Naive thymus-derived CD4-positive, alpha-beta T cell (primary cell): Measurements from ENCODE around the gene GNL2. TPM values are rescaled to one million over a fixed set of nuclear protein-coding genes. Genes with fewer than 3 reads are reported as not detected.
"Not testable (repeated sequence)": the region's sequence is repeated elsewhere in the genome, so short reads cannot be mapped to it uniquely, and the experiment has no call there.

Source experiments
- ATAC-seq: fragments of 150-1000 bp; cut with Tn5 transposase; 2 replicates; pipeline ENCODE4 v1.10.0; 2021; ENCODE audit warnings: mild to moderate bottlenecking, moderate library complexity
- CTCF ChIA-PET: fragments of 350-600 bp; sonication (Branson Sonifier 250); formaldehyde crosslinking; loops from one replicate; lab custom pipeline; 2021; ENCODE audit warnings: antibody characterized with exemption; lab: Charles Lee
- POLR2A ChIA-PET: fragments of 350-600 bp; sonication (Branson Sonifier 250); formaldehyde crosslinking; loops from one replicate; lab custom pipeline; 2021; ENCODE audit warnings: antibody characterized with exemption, inconsistent platforms; lab: Charles Lee
- DNase-seq, 9 donors: peaks; one replicate each; pipeline versions ENCODE4 v3.0.0 to v3.0.0-alpha.2; 2020 to 2022; ENCODE audit warnings: mixed read lengths in 1 of 9
- H3K27ac ChIP-seq: one replicate; pipeline ENCODE4 v1.7.0; 2013; ENCODE audit warnings: mild to moderate bottlenecking, low read depth, low read length, moderate library complexity
- H3K27me3 ChIP-seq, 2 donors: one replicate each; pipeline ENCODE4 v1.7.0; 2013; ENCODE audit warnings: low read length in 2 of 2, mild to moderate bottlenecking in 2 of 2, moderate library complexity in 2 of 2; ENCODE audit not compliant: control insufficient read depth in 2 of 2, insufficient read depth in 2 of 2
- H3K36me3 ChIP-seq, 3 experiments: 1 replicate in 2 of 3; 2 replicates in 1 of 3; pipeline ENCODE4 v1.7.0; 2013; ENCODE audit warnings: low read length in 3 of 3, mild to moderate bottlenecking in 3 of 3, moderate library complexity in 1 of 3; ENCODE audit not compliant: insufficient read depth in 3 of 3, control insufficient read depth in 2 of 3
- H3K4me1 ChIP-seq, 2 donors: one replicate each; pipeline ENCODE4 v1.7.0; 2013; ENCODE audit warnings: low read length in 2 of 2, mild to moderate bottlenecking in 2 of 2, moderate library complexity in 1 of 2; ENCODE audit not compliant: control insufficient read depth in 2 of 2, insufficient read depth in 2 of 2
- H3K4me3 ChIP-seq: 2 replicates; pipeline ENCODE4 v1.7.0; 2013; ENCODE audit warnings: mild to moderate bottlenecking, low read length
- H3K9me3 ChIP-seq, 3 experiments: 1 replicate in 2 of 3; 2 replicates in 1 of 3; pipeline ENCODE4 v1.7.0; 2013; ENCODE audit warnings: low read length in 3 of 3; ENCODE audit not compliant: control insufficient read depth in 2 of 3
- H3K27ac Mint-ChIP-seq, 9 donors: one replicate each; pipeline ENCODE4 v1.8.0; 2020 to 2022; ENCODE audit warnings: mixed read lengths in 9 of 9, mild to moderate bottlenecking in 8 of 9, moderate library complexity in 5 of 9, inconsistent platforms in 2 of 9
- H3K27me3 Mint-ChIP-seq, 5 donors: one replicate each; pipeline ENCODE4 v1.8.0; 2021 to 2022; ENCODE audit warnings: mixed read lengths in 5 of 5, mild to moderate bottlenecking in 1 of 5
- H3K36me3 Mint-ChIP-seq, 5 donors: one replicate each; pipeline ENCODE4 v1.8.0; 2020 to 2022; ENCODE audit warnings: mixed read lengths in 5 of 5, mild to moderate bottlenecking in 3 of 5, inconsistent platforms in 1 of 5
- H3K4me1 Mint-ChIP-seq, 7 donors: one replicate each; pipeline ENCODE4 v1.8.0; 2020 to 2022; ENCODE audit warnings: mixed read lengths in 7 of 7, mild to moderate bottlenecking in 3 of 7, inconsistent platforms in 1 of 7
- H3K4me3 Mint-ChIP-seq, 10 donors: one replicate each; pipeline ENCODE4 v1.8.0; 2020 to 2022; ENCODE audit warnings: mild to moderate bottlenecking in 10 of 10, mixed read lengths in 10 of 10, moderate library complexity in 6 of 10, inconsistent platforms in 2 of 10
- H3K9me3 Mint-ChIP-seq, 11 donors: one replicate each; pipeline ENCODE4 v1.8.0; 2020 to 2022; ENCODE audit warnings: mixed read lengths in 11 of 11, mild to moderate bottlenecking in 4 of 11, inconsistent platforms in 1 of 11, moderate library complexity in 1 of 11
- intact Hi-C, 2 donors: fragments of 100-400 bp; cut with micrococcal nuclease; formaldehyde crosslinking; loops; one replicate each; pipeline ENCODE4 v1.15.1; 2023
- polyA plus RNA-seq, 2 donors: library from polyadenylated mRNA; unstranded; fragments of 300-500 nt; fragmentation: Illumina TruSeq; gene quantifications; one replicate each; pipeline ENCODE4 v1.2.3, GENCODE V29; 2021
- total RNA-seq, 6 experiments: library from RNA in 5 of 6; stranded (reverse) in 5 of 6; gene quantifications; 1 replicate in 5 of 6; 2 replicates in 1 of 6; pipeline ENCODE4 v1.2.3 and lab custom pipeline; 2021 to 2026

Gene GNL2
- total and polyA plus RNA-seq, 7 experiments from 2014 or later, result 33.3 to 66.7 (median 56.0) TPM

DNA sequence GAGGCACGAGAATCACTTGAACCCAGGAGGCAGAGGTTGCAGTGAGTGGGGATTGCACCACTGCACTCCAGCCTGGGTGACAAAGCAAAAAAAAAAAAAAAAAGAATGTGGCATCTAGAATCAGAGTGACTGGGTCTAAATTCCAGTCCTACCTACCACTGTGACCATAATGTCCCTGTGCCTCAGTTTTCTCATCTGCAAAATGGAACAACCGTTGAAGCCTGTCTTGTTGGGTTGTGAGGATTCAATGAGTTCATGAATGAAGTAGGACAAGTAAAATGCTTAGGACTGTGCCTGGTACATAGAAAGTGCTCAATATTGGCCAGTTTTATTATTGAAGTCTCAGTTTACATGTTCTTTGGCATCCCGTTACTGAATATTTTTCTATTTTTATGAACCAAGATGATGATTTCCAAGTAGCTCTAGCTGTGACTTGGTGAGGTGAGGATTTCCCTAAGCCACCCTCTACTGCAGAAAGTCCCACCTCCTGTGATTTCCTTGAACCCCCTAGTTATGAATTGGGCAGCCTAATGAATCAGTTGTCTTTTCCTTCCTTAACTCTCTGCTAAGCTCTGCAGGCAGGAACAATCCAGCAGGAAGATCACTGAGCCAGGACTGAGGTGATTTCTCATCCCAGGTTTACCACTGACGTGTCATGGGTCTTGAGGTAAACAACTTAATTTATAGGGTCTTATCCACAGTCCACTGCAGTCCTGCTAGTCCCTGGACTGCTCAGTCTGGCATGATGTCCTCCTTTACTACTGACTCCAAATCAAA is 62.2 kb downstream of the GNL2 start:
- Mint-ChIP-seq H3K27me3 (no peaks in the 10 kb centered on the region), H3K4me1 (peaks cover 4 to 22% (median 12%) of the 10 kb centered on the region in 7 donors), H3K36me3 (peaks cover 14 to 34% (median 19%) of the 10 kb centered on the region in 5 donors), H3K9me3 (no peaks in the 10 kb centered on the region), H3K4me3 (no peak overlapping the region), H3K27ac (peak overlapping the region in 4 of 9 donors; percentile 15 to 56 (median 54))
- Histone ChIP-seq H3K27ac (no peak overlapping the region), H3K4me3 (no peak overlapping the region), H3K9me3 (no peaks in the 10 kb centered on the region), H3K36me3 (peaks cover 4 to 31% (median 8%) of the 10 kb centered on the region in 3 experiments), H3K4me1 (no peaks in the 10 kb centered on the region), H3K27me3 (no peaks in the 10 kb centered on the region)
- intact Hi-C loops, result no loop called here
- ATAC-seq (no peak), DNase-seq (no peak)
- ChIA-PET CTCF (no interaction called here), POLR2A (interaction anchor here (0.7 kb wide), 1 partner anchor 20 kb away, joined by 3 read pairs; the partner anchor contains the start of gene SNIP1)

DNA sequence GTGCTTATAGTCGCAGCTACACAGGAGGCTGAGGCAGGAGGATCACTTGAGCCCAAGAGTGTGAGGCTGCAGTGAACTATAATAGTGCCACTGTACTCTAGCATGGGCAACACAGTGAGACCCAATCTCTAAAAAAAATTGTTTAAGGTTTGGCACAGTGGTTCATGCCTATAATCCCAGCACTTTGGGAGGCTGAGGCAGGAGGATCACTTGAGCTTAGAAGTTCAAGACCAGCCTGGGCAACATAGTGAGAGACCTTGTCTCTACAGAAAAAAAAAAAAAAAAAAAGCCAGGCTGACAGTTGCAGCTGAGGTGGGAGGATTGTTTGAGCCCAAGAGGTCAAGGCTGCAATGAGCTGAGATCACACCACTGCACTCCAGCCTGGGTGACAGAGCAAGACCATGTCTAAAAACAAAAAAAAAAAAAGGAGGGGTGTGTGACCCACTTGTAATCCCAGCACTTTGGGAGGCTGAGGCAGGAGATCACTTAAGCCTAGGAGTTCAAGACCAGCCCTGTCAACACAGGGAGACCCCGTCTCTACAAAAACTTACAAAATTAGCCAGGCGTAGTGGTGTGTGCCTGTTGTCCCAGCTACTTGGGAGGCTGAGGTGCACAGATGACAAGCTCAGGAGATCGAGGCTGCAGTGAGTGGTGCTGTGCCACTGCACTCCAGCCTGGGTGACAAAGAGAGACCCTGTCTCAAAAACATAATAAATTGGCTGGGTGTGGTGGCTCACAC is 63.1 kb downstream of the GNL2 start:
- DNase-seq, H3K4me3 ChIP-seq, CTCF ChIA-PET, ATAC-seq, H3K4me3 Mint-ChIP-seq, H3K27me3 ChIP-seq, H3K9me3 ChIP-seq, H3K27me3 Mint-ChIP-seq, H3K4me1 ChIP-seq, intact Hi-C loops, H3K9me3 Mint-ChIP-seq, H3K27ac ChIP-seq: not testable (repeated sequence)
- H3K27ac Mint-ChIP-seq, result peak overlapping the region in 1 of 9 donors; percentile 18
- peaks cover 9 to 28% (median 14%) of the 10 kb centered on the region in 5 donors for H3K36me3 Mint-ChIP-seq
- POLR2A ChIA-PET, result interaction anchor here (0.6 kb wide), 1 partner anchor 14 kb away, joined by 3 read pairs; no protein-coding TSS in a partner anchor
- peaks cover 4 to 23% (median 4%) of the 10 kb centered on the region in 3 experiments for H3K36me3 ChIP-seq
- H3K4me1 Mint-ChIP-seq, result peaks cover 4 to 19% (median 12%) of the 10 kb centered on the region in 7 donors

GRCh38 chr1:37529888-37530287 is 65.8 kb downstream of the GNL2 start:
- H3K4me1 Mint-ChIP-seq, H3K9me3 ChIP-seq, CTCF ChIA-PET, H3K27ac Mint-ChIP-seq, H3K4me3 Mint-ChIP-seq, H3K36me3 ChIP-seq, intact Hi-C loops, DNase-seq, H3K27me3 Mint-ChIP-seq, ATAC-seq, H3K27me3 ChIP-seq, H3K27ac ChIP-seq, H3K9me3 Mint-ChIP-seq, H3K4me3 ChIP-seq, H3K4me1 ChIP-seq, POLR2A ChIA-PET: not testable (repeated sequence)
- peaks cover 0 to 11% (median 4%) of the 10 kb centered on the region in 5 donors for H3K36me3 Mint-ChIP-seq

- Histone ChIP-seq H3K27me3 (no peaks in the 10 kb centered on the region), H3K4me3 (peak overlapping the region; percentile 54), H3K9me3 (no peaks in the 10 kb centered on the region), H3K4me1 (peaks cover 4 to 8% of the 10 kb centered on the region in 2 donors), H3K36me3 (no peaks in the 10 kb centered on the region), H3K27ac (no peak overlapping the region)
- Mint-ChIP-seq H3K27ac (peak overlapping the region; percentile 52 to 89 (median 83)), H3K36me3 (peaks cover 0 to 6% (median 0%) of the 10 kb centered on the region in 5 donors), H3K4me3 (peak overlapping the region; percentile 83 to 95 (median 89)), H3K4me1 (peaks cover 0 to 28% (median 24%) of the 10 kb centered on the region in 7 donors), H3K27me3 (peaks cover 0 to 4% (median 0%) of the 10 kb centered on the region in 5 donors), H3K9me3 (peaks cover 0 to 13% (median 4%) of the 10 kb centered on the region in 11 donors)
- ChIA-PET POLR2A (no interaction called here), CTCF (interaction anchor here (1.7 kb wide), 1 partner anchor 163 kb away, joined by 5 read pairs; no protein-coding TSS in a partner anchor)
- ATAC-seq, result no peak
- intact Hi-C loops, result loop anchor here in 1 of 2 donors (10.0 kb wide), 1 partner anchor 75 kb away; the partner anchor contains the start of gene GNL2
- DNase-seq, result peak in 2 of 9 donors; percentile 7 to 11
These were observed 76.1 kb downstream of the GNL2 start for GRCh38 chr1:37519613-37520012.

- H3K27me3 Mint-ChIP-seq, H3K4me1 ChIP-seq, POLR2A ChIA-PET, ATAC-seq, H3K9me3 ChIP-seq, H3K27me3 ChIP-seq, H3K36me3 ChIP-seq, H3K36me3 Mint-ChIP-seq, H3K27ac ChIP-seq, CTCF ChIA-PET: not testable (repeated sequence)
- intact Hi-C loops, result loop anchor here in 1 of 2 donors (10.0 kb wide), 1 partner anchor 76 kb away; the partner anchor contains the start of gene GNL2
- peak overlapping the region; percentile 52 to 89 (median 83) for H3K27ac Mint-ChIP-seq
- H3K4me1 Mint-ChIP-seq, result peaks cover 0 to 29% (median 26%) of the 10 kb centered on the region in 7 donors
- peak overlapping the region; percentile 54 for H3K4me3 ChIP-seq
- DNase-seq, result peak in 8 of 9 donors; percentile 33 to 62 (median 50)
- H3K4me3 Mint-ChIP-seq, result peak overlapping the region; percentile 83 to 95 (median 89)
- H3K9me3 Mint-ChIP-seq, result peaks cover 0 to 13% (median 4%) of the 10 kb centered on the region in 11 donors
These were observed 76.8 kb downstream of the GNL2 start for GRCh38 chr1:37518929-37519328.

- Mint-ChIP-seq H3K4me1 (peaks cover 4 to 36% (median 31%) of the 10 kb centered on the region in 7 donors), H3K9me3 (peaks cover 0 to 12% (median 4%) of the 10 kb centered on the region in 11 donors)
- H3K4me3 ChIP-seq, POLR2A ChIA-PET, H3K36me3 ChIP-seq, H3K27me3 ChIP-seq, ATAC-seq, CTCF ChIA-PET, H3K27ac ChIP-seq, H3K27ac Mint-ChIP-seq, H3K4me3 Mint-ChIP-seq, H3K27me3 Mint-ChIP-seq, H3K36me3 Mint-ChIP-seq, DNase-seq, H3K9me3 ChIP-seq, H3K4me1 ChIP-seq: not testable (repeated sequence)
- intact Hi-C loops, result loop anchor here in 1 of 2 donors (10.0 kb wide), 1 partner anchor 77 kb away; the partner anchor contains the start of gene GNL2
These were observed 77.5 kb downstream of the GNL2 start for GRCh38 chr1:37518241-37518640.
